KMS-11 (cell line): Measurements from ENCODE around the gene MGAT4A.

Experiments used
- H2AFZ ChIP-seq: fragments of 200-600 bp; sonication (generic); 2 replicates; pipeline ENCODE4 v1.6.1; 2016; ENCODE audit warnings: antibody characterized with exemption, mixed run types, low read depth
- H3K27ac ChIP-seq: fragments of 200-600 bp; sonication (generic); 2 replicates; pipeline ENCODE4 v1.6.1; 2016; ENCODE audit warnings: mild to moderate bottlenecking, mixed run types
- H3K27me3 ChIP-seq: fragments of 200-600 bp; sonication (generic); 2 replicates; pipeline ENCODE4 v1.6.1; 2017; ENCODE audit warnings: mild to moderate bottlenecking, low read depth, mixed run types, moderate library complexity; ENCODE audit not compliant: insufficient read depth
- H3K36me3 ChIP-seq: fragments of 200-600 bp; sonication (generic); 2 replicates; pipeline ENCODE4 v1.6.1; 2017; ENCODE audit warnings: mild to moderate bottlenecking, mixed run types; ENCODE audit not compliant: insufficient read depth
- H3K4me1 ChIP-seq: fragments of 200-600 bp; sonication (generic); 2 replicates; pipeline ENCODE4 v1.6.1; 2016; ENCODE audit warnings: mild to moderate bottlenecking, low read depth, mixed run types; ENCODE audit not compliant: poor library complexity, severe bottlenecking
- H3K4me2 ChIP-seq: fragments of 200-600 bp; sonication (generic); 2 replicates; pipeline ENCODE4 v1.7.0; 2016; ENCODE audit warnings: mild to moderate bottlenecking, mixed run types
- H3K4me3 ChIP-seq: fragments of 200-600 bp; sonication (generic); IDR thresholded peaks from 2 replicates; pipeline ENCODE4 v1.6.1; 2017; ENCODE audit warnings: low read depth, low read length, mixed read lengths; ENCODE audit not compliant: insufficient read depth
- H3K79me2 ChIP-seq: fragments of 200-600 bp; sonication (generic); 2 replicates; pipeline ENCODE4 v1.6.1; 2016; ENCODE audit warnings: low read depth, mixed run types; ENCODE audit not compliant: insufficient read depth
- H3K9ac ChIP-seq: fragments of 200-600 bp; sonication (generic); 2 replicates; pipeline ENCODE4 v1.6.1; 2016; ENCODE audit warnings: mild to moderate bottlenecking, mixed run types
- H4K20me1 ChIP-seq: fragments of 200-600 bp; sonication (generic); 2 replicates; pipeline ENCODE4 v1.6.1; 2016; ENCODE audit warnings: mild to moderate bottlenecking, mixed run types; ENCODE audit not compliant: insufficient read depth
- TF ChIP-seq, protein P1 (sequence below): fragments of 200-600 bp; sonication (generic); conservative IDR thresholded peaks from 2 replicates; pipeline ENCODE4 v1.6.1; 2017; ENCODE audit warnings: low read depth, mild to moderate bottlenecking, antibody characterized with exemption, low read length, moderate library complexity, mixed read lengths

MGAT4A gene

DNA sequence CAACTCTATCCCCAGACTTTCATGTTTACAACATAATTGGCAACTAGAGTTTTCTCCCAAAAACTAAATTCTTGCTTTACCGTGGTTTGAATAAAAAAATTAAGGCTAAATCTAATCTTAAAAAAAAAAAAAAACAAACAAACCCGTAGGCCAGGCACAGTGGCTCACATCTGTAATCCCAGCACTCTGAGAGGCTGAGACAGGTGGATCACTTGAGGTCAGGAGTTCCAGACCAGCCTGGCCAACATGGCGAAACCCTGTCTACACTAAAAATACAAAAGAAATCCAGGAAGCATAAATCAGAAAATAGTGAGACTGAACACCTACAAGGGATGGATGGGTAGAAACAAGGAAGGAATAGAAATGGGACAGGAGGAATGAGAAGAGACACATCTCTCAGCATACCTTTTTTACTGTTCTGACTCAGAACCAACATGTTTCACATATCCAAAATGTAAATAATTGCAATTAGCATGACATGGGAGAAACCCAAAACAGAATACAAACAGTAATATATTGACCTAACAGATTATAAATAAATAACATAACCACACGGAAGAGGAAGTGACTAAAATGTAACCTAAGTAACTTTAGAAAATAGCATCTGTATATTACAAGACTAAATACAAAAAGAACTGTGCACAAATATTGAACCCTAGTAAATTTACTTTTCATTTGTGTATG lies 17.5 kb downstream of the MGAT4A start:
- Histone ChIP-seq H3K4me3 (no peak overlapping the region), H3K27me3 (no peaks in the 10 kb centered on the region), H3K9ac (no peak overlapping the region), H3K36me3 (no peaks in the 10 kb centered on the region), H3K4me1 (no peaks in the 10 kb centered on the region), H2AFZ (no peak overlapping the region), H3K27ac (no peak overlapping the region), H3K4me2 (no peak overlapping the region), H3K79me2 (no peaks in the 10 kb centered on the region), H4K20me1 (no peaks in the 10 kb centered on the region)
- TF ChIP-seq, protein P1, sequence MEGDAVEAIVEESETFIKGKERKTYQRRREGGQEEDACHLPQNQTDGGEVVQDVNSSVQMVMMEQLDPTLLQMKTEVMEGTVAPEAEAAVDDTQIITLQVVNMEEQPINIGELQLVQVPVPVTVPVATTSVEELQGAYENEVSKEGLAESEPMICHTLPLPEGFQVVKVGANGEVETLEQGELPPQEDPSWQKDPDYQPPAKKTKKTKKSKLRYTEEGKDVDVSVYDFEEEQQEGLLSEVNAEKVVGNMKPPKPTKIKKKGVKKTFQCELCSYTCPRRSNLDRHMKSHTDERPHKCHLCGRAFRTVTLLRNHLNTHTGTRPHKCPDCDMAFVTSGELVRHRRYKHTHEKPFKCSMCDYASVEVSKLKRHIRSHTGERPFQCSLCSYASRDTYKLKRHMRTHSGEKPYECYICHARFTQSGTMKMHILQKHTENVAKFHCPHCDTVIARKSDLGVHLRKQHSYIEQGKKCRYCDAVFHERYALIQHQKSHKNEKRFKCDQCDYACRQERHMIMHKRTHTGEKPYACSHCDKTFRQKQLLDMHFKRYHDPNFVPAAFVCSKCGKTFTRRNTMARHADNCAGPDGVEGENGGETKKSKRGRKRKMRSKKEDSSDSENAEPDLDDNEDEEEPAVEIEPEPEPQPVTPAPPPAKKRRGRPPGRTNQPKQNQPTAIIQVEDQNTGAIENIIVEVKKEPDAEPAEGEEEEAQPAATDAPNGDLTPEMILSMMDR: no peak

DNA sequence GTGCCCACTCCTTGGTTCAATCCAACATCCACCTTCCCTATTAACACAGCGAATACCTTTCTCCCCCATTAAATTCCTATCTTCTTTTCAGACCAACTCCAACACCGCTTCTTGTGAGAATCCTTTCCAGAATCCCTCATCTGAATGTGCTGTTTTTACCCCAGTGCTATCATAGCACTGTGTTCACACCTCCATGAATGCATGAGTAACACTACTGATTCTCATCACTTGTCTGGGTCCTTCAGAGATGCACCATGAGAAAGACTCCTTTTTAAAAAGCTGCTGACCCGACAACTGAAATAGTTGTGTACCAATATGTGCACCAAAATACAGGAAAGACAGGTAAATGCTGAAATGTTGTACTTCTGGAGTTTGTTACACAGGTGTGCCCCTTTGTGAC lies 18.8 kb downstream of the MGAT4A start:
- Histone ChIP-seq H3K27me3 (no peaks in the 10 kb centered on the region), H3K27ac (no peak overlapping the region), H2AFZ (no peak overlapping the region), H3K4me1 (no peaks in the 10 kb centered on the region), H3K36me3 (no peaks in the 10 kb centered on the region), H3K4me2 (no peak overlapping the region), H3K79me2 (no peaks in the 10 kb centered on the region), H4K20me1 (no peaks in the 10 kb centered on the region), H3K9ac (no peak overlapping the region), H3K4me3 (no peak overlapping the region)
- TF ChIP-seq, protein P1: no peak

DNA sequence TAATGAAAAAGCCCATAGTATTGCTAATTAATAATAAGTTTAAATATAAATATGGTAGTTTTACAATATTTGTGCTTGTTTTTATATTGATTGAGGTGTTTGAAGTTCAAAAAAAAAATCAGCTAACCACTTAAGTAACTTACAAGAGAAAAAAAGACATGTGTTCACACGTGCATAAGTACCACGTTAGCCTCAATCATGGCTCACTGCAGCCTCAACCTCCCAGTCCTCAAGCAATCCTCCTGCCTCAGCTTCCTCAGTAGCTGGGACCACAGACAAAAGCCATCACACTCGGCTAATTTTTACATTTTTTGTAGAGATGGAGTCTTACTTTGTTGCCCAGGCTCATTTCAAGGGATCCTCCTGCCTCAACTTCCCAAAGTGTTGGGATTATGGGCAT lies 19.4 kb downstream of the MGAT4A start:
- Histone ChIP-seq H3K36me3 (no peaks in the 10 kb centered on the region), H2AFZ (no peak overlapping the region), H4K20me1 (no peaks in the 10 kb centered on the region), H3K79me2 (no peaks in the 10 kb centered on the region), H3K9ac (no peak overlapping the region), H3K4me1 (no peaks in the 10 kb centered on the region), H3K4me2 (no peak overlapping the region), H3K27me3 (no peaks in the 10 kb centered on the region), H3K27ac (no peak overlapping the region), H3K4me3 (no peak overlapping the region)
- TF ChIP-seq, protein P1: no peak

DNA sequence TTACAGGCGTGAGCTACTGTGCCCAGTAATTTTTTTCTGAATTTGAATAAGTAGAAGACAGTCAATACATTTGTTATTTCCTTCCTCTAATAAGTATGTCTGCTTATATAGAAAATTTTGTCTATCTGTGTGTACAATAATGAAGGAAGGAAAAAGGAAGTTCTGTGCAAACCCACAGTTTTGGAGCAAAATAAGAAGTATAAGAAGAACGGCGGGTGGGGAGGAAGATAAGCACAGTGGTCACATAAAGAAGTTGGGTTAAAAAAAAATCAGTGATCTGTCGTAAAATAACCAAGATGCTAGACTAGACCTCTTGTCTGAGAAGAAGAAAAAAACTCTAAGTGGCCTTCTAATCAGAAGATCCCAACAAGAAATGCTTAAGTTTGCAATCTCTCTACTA lies 20.2 kb downstream of the MGAT4A start:
- H2AFZ ChIP-seq: no peak overlapping the region
- H3K4me3 ChIP-seq: no peak overlapping the region
- no peaks in the 10 kb centered on the region for H3K36me3 ChIP-seq
- no peak overlapping the region for H3K4me2 ChIP-seq
- no peaks in the 10 kb centered on the region for H3K27me3 ChIP-seq
- no peaks in the 10 kb centered on the region for H3K79me2 ChIP-seq
- H4K20me1 ChIP-seq: no peaks in the 10 kb centered on the region
- H3K27ac ChIP-seq: no peak overlapping the region
- TF ChIP-seq, protein P1: no peak
- H3K9ac ChIP-seq: no peak overlapping the region
- no peaks in the 10 kb centered on the region for H3K4me1 ChIP-seq
